Measurements from ENCODE around the gene PSMD1. TPM values are rescaled to one million over a fixed set of nuclear protein-coding genes. Genes with fewer than 3 reads are reported as not detected.

The PSMD1 gene
- total RNA-seq, 1 experiment from 2014 or later: 133 TPM

- TF ChIP-seq, protein P1, sequence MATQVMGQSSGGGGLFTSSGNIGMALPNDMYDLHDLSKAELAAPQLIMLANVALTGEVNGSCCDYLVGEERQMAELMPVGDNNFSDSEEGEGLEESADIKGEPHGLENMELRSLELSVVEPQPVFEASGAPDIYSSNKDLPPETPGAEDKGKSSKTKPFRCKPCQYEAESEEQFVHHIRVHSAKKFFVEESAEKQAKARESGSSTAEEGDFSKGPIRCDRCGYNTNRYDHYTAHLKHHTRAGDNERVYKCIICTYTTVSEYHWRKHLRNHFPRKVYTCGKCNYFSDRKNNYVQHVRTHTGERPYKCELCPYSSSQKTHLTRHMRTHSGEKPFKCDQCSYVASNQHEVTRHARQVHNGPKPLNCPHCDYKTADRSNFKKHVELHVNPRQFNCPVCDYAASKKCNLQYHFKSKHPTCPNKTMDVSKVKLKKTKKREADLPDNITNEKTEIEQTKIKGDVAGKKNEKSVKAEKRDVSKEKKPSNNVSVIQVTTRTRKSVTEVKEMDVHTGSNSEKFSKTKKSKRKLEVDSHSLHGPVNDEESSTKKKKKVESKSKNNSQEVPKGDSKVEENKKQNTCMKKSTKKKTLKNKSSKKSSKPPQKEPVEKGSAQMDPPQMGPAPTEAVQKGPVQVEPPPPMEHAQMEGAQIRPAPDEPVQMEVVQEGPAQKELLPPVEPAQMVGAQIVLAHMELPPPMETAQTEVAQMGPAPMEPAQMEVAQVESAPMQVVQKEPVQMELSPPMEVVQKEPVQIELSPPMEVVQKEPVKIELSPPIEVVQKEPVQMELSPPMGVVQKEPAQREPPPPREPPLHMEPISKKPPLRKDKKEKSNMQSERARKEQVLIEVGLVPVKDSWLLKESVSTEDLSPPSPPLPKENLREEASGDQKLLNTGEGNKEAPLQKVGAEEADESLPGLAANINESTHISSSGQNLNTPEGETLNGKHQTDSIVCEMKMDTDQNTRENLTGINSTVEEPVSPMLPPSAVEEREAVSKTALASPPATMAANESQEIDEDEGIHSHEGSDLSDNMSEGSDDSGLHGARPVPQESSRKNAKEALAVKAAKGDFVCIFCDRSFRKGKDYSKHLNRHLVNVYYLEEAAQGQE (IDR thresholded peaks at IDR 0.05; ENCODE audit: low read depth): no peak
- TF ChIP-seq, protein P2, sequence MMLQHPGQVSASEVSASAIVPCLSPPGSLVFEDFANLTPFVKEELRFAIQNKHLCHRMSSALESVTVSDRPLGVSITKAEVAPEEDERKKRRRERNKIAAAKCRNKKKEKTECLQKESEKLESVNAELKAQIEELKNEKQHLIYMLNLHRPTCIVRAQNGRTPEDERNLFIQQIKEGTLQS (IDR thresholded peaks at IDR 0.05): no peak
Observed at GRCh38 chr2:231198291-231199173, 141.9 kb downstream of the PSMD1 start, which contains the start of gene ARMC9 (continued).

DNA sequence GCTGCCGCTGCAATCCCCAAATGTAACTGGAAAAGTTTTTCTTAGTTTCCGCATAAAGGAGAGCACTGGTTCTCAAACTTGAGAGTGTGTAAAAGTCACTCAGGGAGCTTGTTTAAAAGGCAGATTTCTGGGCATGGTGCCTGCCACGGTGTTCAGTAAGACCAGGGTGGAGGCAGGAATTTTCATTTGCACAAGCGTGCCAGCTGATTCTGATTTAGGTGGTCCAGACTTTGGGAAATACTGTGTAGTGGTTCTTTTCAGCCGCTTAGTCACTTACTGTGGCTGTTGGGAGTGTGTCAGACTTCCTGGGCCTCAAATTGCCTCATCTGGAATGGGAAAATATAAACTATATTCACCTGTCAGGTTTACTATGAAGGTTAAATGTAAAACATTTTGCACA, 142.6 kb downstream of the PSMD1 start:
- no peak for ATAC-seq
- CTCF ChIA-PET: no interaction called here
- TF ChIP-seq CEBPB (IDR thresholded peaks at IDR 0.05; ENCODE audit: low read depth) (no peak), CTCF (IDR thresholded peaks at IDR 0.05 in 2 of 3, conservative IDR thresholded peaks at IDR 0.05 in 1 of 3; ENCODE audit: borderline replicate concordance in 1 of 3, insufficient read depth in 1 of 3, low read depth in 2 of 3, low read length in 2 of 3) (no peak), JUND (IDR thresholded peaks at IDR 0.05) (no peak), RAD21 (IDR thresholded peaks at IDR 0.05; ENCODE audit: low read depth) (no peak), SRF (IDR thresholded peaks at IDR 0.05; ENCODE audit: low read depth) (no peak), POLR2A (IDR thresholded peaks at IDR 0.05; ENCODE audit: borderline replicate concordance, extremely low read depth, insufficient read depth, insufficient read length) (no peak), ZBTB33 (IDR thresholded peaks at IDR 0.05; ENCODE audit: extremely low read depth, insufficient replicate concordance, low read length) (no peak), SP1 (IDR thresholded peaks at IDR 0.05; ENCODE audit: low read depth) (no peak), ZFX (IDR thresholded peaks at IDR 0.05) (no peak), EZH2phosphoT487 (IDR thresholded peaks at IDR 0.05; ENCODE audit: borderline replicate concordance) (no peak), ELF1 (IDR thresholded peaks at IDR 0.05; ENCODE audit: borderline replicate concordance, low read depth) (no peak), TCF7L2 (IDR thresholded peaks at IDR 0.05; ENCODE audit: borderline replicate concordance, extremely low read depth, insufficient read depth, insufficient read length) (no peak)
- TF ChIP-seq, protein P2 (IDR thresholded peaks at IDR 0.05): no peak
- TF ChIP-seq, protein P3, sequence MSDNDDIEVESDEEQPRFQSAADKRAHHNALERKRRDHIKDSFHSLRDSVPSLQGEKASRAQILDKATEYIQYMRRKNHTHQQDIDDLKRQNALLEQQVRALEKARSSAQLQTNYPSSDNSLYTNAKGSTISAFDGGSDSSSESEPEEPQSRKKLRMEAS (IDR thresholded peaks at IDR 0.05): no peak

More for the DNA sequence above, 142.6 kb downstream of the PSMD1 start:
- Histone ChIP-seq H3K27ac (ENCODE audit: low read depth, low read length) (peak overlapping the region; percentile 38; the same call in 1 of the 2 replicates), H3K27me3 (ENCODE audit: insufficient read depth, low read length) (no peaks in the 10 kb centered on the region), H3K9me3 (ENCODE audit: control insufficient read depth in 1 of 2, insufficient read depth in 1 of 2, low read depth in 1 of 2, low read length in 2 of 2) (no peaks in the 10 kb centered on the region), H3K4me3 (replicated peaks in 1 of 2; ENCODE audit: low read depth in 1 of 2, low read length in 2 of 2) (peak overlapping the region; percentile 81 to 86), H3K36me3 (ENCODE audit: control insufficient read depth in 1 of 2, insufficient read depth in 2 of 2, low read length in 2 of 2) (no peaks in the 10 kb centered on the region), H3K9me2 (ENCODE audit: insufficient read depth) (no peaks in the 10 kb centered on the region), H3K4me1 (ENCODE audit: control insufficient read depth in 1 of 2, insufficient read depth in 2 of 2, low read length in 2 of 2) (peaks cover 4 to 16% of the 10 kb centered on the region in 2 experiments; a peak in 2 of 4 replicates), H2AFZ (ENCODE audit: low read depth, low read length, poor library complexity, severe bottlenecking) (peak overlapping the region; percentile 22), H3K9ac (ENCODE audit: low read length) (peak overlapping the region; percentile 68), H3K79me2 (ENCODE audit: insufficient read depth, low read length) (no peaks in the 10 kb centered on the region), H4K20me1 (ENCODE audit: insufficient read depth) (no peaks in the 10 kb centered on the region), H3K4me2 (ENCODE audit: low read length) (peak overlapping the region; percentile 84)
- POLR2A ChIA-PET: interaction anchor here (0.6 kb wide), 1 partner anchor 226 kb away, joined by 3 read pairs; no protein-coding TSS in a partner anchor
- RAD21 ChIA-PET (ENCODE audit: low non-redundant PET in 1 of 2, low total read pairs in 2 of 2, uncharacterized antibody in 2 of 2, unreplicated experiment in 2 of 2): no interaction called here
- DNase-seq (ENCODE audit: low read depth, low spot score): no peak
- BruUV-seq (replicated peaks): no TSS peak
- intact Hi-C loops (cut with micrococcal nuclease): no loop called here
